G401.6 (cell line): ENCODE data around the gene PCNX2.
"Not testable (repeated sequence)": the region's sequence is repeated elsewhere in the genome, so short reads cannot be mapped to it uniquely, and the experiment has no call there.

ENCODE experiments used
- FAIRE-seq: peaks from 2 replicates; lab custom pipeline; 2012; peaks lifted over from hg19 to GRCh38; lab: Jason Lieb, UNC

The PCNX2 gene

DNA sequence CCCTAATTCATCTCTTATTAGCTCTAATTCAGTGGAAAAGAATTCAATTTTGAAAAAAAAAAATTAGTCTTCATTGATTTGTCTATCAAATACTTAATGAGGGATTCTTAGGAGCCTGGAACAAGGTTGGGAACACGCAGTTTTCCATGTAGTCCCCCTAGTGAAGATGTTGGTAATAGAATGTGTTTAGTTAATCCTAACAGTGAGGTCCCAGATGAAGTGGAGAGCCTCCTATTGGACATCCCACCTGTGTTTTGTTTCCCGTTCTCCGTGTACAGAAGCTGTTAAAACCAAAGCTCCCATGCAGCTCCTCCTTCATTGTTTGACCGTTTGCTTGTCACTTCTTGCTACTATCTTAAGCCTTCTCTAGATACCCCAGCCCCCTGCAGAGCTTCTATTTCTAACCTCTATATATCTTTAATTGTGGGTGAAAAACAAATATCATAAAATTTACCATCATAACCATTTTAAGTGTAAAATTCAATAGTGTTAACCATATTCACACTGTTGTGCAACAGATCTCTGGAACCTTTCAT is 67.5 kb downstream of the PCNX2 start:
- FAIRE-seq = no peak

- no peak for FAIRE-seq
These were observed 71.2 kb downstream of the PCNX2 start for GRCh38 chr1:233224311-233224710.

GRCh38 chr1:233217832-233218231 is 77.7 kb downstream of the PCNX2 start:
- FAIRE-seq = no peak

- no peak for FAIRE-seq
These were observed 79.5 kb downstream of the PCNX2 start for GRCh38 chr1:233216009-233216408.

DNA sequence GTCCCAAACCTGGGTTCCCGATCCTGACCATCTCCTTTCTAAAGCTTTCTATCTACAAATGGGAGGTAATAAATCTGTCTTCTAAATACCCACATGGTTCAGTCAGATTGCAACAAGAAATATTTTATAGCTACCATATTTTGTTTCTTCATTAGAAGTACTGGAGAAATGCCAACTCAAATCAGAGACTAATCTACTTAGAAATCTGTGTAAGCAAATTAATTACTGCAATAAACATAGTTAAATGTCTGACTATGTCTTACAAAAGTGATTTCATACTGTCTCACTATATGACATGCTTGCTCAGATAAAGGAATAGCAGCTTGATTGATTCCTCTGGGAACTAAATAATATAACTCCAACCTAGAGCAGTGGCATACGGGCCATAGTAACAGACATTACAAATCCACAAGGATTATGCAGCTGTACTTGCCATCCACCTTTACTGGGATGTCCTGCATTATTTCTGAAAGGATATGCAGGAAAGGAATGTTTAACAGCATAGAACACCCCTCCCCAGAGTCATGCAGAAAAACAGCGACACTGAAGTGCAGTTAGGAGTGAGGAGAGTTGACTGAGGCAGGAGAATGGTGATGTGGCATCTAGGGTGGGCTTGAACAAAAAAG is 80.3 kb downstream of the PCNX2 start:
- FAIRE-seq = no peak

- FAIRE-seq = no peak
These were observed 83.9 kb downstream of the PCNX2 start for GRCh38 chr1:233211595-233211994.

DNA sequence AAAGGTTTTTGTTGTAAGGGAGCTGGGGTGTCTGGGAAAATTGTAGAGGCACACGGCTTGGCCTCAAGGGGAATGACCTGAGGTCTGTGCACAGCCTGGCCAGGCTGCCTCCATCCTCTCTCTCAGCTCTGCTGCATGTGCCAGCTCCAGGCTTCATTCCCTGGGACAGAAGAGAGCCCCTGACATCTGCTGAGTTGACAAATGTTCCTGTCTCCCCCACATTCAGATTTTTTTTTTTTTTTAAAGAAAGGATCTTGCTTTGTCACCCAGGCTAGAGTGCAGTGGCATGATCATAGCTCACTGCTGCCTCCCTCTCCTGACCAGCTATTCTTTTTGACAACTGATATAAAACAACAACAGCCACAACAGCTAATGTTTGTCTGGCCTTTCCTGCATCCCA is 84.4 kb downstream of the PCNX2 start:
- no peak for FAIRE-seq

GRCh38 chr1:233209481-233209880 is 86.0 kb downstream of the PCNX2 start:
- FAIRE-seq = no peak

DNA sequence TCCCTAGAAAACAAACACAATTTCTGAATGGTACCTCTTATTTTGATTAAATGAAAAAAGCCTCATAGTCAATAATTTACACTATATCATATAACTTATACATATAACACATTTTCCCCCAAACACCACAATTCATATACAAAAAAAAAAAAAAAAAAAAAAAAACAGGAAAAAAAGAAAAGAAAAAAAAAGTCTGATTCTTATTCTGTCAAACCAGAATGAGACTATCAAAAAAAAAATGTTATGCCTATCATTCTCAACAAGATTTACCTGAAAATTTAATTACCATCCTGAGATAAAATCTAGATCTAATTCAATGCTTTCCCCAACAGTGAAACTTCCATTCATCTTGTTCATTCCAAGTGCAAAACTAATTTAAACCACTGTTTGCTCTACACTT is 86.8 kb downstream of the PCNX2 start:
- no peak for FAIRE-seq

GRCh38 chr1:233197940-233198339 is 97.6 kb downstream of the PCNX2 start:
- no peak for FAIRE-seq

GRCh38 chr1:233193741-233194140 is 101.8 kb downstream of the PCNX2 start:
- no peak for FAIRE-seq

DNA sequence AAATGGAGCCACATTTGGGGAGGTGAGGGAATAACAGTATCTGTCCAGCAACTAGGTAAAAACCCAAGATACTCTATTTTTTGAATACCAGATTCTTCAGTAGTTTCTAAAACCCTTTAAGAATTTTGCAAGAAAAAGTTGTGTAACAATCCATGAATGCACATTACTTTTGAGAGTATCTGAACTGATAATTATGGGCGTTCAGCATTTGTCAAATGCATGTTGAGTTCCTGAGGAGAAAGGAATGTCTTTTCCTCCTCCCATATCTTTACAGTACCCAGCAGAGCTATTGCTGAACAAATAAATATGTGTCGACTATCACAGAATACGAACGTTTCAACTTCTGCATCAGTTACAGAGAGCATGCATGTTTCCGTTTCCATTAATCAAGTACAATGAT is 104.5 kb downstream of the PCNX2 start:
- FAIRE-seq = no peak

DNA sequence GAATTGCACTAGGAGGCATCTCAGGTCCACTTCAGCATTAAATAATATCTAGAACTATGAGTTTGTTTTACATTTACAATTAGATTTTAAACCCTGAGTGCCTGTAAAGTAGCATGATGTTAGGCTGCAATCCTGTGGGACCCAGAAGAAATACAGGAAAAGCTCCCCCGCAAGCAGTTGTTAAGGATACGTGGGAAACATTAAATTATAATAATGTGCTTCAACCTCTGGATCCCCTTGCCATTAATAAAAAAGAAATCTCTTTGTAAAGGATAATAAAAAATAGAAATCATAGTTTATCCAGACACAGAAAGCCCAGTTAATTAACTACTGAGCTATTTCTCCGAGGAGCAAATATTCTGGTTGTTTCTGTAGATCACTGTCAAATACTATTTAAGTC is 106.0 kb downstream of the PCNX2 start:
- FAIRE-seq = no peak

GRCh38 chr1:233188061-233188460 is 107.5 kb downstream of the PCNX2 start:
- FAIRE-seq = no peak

DNA sequence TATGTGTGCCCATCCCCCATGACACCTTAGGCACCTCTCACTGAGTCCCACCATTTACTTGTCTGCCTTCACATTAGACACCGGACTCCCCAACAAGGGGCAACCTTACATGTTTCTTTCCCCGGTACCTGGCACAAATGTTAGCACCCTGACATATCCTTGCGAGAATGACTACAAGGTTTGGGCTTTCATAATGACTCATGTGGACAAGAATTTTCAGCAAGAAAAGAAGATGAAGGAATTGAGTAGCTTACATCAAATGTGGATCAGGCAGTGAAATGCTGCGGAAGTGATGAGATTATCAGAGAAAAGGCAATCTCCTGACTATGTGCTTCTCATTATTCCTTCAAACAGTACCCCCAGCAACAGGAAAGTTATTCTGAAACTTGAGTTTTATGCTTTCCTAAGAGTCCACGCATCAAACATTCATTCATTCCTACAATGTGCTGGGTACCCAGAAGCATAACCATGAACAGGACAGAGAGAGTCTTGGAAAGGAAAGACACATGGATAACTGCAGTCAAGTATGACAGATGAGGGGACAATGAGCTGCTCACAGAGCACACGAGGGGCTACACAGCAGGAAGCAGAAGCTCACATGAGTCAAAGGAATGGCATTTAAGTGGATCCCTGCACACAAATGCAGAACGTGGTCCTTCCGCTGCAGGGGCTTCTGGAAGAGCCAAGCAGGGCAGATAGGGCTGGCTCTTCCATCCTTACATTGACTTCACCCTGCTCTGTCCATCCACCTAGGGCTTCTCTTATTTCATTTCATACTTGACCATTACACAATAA is 112.1 kb downstream of the PCNX2 start:
- FAIRE-seq = no peak

GRCh38 chr1:233182587-233182986 is 112.9 kb downstream of the PCNX2 start:
- no peak for FAIRE-seq

DNA sequence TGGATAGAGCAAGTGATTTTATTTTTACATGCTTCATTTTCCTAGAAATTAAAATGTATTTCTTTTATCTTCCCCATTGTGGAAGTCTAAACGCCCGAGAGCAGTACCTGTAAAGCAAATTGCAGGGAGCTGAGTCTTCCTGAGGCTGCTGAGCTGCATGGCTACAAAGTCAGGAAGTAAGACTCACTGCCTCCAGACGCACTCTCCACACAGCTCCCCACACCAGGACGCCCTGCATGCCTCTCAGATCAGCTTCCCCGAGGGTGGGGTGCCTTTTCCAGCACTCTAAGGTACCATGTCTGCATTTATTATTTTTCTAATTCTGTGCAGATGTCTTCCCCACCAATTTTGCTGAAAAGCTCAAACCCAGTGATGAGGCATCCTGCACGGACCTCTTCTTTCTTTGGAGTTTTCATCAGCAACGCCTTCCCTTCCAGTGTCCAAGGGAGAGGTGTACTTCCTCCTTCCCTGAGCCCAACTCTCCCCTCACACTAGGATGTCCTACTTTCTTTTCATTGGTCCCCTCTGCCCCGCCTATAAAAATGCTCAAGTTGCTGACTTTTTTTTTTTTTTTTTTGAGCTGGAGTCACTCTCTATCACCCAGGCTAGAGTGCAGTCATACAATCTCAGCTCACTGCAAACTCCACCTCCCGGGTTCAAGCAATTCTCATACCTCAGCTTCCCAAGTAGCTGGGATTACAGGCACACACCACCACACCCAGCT is 114.7 kb downstream of the PCNX2 start:
- FAIRE-seq = no peak

DNA sequence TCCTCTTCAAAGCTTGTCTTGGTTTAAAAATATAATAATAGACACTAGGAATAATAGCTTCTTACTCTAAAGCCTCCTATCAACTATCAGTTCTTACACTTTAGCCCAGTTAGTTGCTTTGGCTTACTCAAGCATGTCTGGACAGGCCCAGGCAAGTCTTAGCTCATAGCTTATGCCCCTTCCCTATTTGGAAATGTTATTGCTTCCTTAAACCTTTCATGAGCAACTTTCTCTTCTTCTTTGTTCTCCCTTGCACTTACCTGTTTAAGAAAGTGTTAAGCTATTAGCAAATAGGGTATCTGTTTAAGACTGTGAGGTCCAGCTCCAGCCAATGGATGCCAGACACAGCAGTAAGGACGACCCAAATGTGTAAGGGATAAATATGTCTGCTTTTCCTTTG is 115.9 kb downstream of the PCNX2 start:
- not testable (repeated sequence) for FAIRE-seq

DNA sequence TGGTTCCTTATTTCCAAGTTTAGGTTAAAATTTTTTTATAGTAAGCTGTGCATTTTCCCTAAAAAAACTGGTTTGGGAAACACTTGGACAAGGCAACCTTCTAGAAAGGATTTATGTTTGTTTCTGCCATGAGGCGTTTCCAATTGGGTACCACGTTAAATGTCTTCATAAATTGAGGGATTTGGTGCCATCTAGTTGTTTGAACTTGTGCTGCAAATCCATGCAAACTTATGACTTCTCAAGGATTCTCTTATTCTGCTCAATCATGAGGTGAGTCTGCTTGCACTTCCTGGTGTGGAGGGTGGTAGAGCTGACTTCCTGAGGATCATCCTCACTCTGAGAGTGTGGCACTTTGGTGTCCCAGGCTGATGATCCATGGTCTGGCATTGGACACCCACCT is 123.3 kb downstream of the PCNX2 start:
- no peak for FAIRE-seq

DNA sequence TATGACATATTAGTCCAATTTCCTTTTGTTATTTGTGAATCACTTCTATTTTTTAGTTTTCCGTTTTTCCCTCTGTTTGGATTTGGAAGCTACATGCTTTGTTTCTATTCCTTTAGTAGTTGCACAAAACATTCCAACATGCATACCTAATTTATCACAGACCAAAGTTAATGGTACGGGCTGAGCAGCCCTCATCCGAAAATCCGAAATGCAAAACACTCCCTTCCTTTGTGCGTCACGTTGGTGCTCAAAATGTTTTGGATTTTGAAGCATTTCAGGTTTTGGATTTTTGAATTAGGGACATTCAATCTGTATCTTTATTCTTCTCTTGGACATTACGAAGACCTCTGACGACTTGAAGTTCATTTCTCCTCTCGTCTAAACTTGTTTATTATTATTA is 124.8 kb downstream of the PCNX2 start:
- FAIRE-seq = no peak

DNA sequence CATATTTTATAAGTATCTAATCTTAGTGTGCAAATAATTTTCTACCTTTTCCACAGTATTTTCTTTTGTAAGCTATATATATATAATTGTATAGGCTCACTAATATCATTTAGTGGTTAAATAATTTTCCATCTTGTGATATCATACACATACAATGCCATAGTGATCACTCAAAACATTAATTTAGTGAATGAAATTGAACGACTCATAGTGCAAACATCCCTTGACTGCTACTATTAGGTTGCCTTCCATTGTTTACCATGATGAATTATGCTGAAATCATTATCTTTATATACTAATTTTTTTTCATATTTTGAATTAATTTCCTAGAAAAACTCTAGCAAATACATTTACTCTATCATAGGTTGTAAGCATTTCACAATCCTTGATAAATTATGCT is 127.1 kb downstream of the PCNX2 start:
- FAIRE-seq = no peak

DNA sequence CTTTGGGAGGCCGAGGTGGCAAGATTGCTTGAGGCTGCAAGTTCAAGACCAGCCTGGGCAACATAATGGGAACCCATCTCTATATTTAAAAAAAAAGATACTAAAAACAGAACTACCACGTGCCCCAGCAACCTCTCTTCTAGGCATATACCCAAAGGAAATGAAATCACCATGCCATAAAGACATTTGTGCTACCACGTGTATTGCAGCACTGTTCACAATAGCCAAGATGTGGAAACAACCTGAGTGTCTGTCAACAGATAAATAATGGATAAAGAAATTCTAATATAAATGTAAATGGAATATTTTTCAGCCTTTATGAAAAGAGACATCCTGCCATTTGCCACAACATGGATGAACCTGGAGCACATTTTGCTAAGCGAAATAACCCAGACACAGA is 128.6 kb downstream of the PCNX2 start:
- FAIRE-seq = no peak

GRCh38 chr1:233163696-233164095 is 131.8 kb downstream of the PCNX2 start:
- no peak for FAIRE-seq
